HG02870 (cell line): ENCODE data around the gene CXCL16.

Experiments used
- ATAC-seq: cut with Tn5 transposase; IDR thresholded peaks from one replicate; pipeline ENCODE4 v1.9.1; 2021; ENCODE audit warnings: mild to moderate bottlenecking, moderate library complexity; ENCODE audit not compliant: unreplicated experiment

CXCL16 gene

DNA sequence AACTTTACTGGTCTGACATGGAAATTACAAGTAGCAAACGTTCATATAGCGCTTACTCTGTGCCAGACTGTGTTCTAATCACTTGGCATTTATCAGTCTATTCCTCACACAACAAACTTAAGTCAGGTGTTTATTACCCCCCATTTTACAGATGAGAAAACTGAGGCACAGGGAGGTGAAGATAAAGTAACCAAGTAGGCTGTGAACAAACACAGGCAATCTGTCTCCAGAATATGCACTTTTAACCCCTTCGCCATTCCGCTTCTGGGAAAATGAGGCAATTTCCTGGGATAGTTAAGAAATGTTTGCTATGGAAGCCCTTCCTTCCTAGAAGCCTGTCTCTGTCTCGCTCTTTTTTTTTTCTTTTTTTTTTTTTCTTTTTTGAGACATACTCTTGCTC is 12.2 kb upstream of the CXCL16 start:
- no peak for ATAC-seq

DNA sequence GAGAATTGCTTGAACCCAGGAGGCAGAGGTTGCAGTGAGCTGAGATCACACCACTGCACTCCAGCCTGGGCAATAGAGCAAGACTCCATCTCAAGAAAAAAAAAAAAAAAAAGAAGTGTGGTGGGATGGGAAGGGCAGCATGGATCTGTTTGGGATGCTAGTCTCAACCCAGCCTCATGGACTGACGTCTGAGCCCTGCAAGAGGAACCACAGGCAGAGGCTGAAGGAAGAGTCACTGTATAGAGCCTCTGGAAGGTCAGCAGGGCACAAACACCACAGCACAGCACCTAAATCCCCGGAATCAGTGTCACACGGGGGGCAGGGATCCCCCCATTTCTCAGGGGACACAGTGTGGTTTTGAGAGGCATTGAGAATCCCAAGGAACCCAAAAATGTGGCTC is 10.9 kb upstream of the CXCL16 start:
- ATAC-seq = no peak

DNA sequence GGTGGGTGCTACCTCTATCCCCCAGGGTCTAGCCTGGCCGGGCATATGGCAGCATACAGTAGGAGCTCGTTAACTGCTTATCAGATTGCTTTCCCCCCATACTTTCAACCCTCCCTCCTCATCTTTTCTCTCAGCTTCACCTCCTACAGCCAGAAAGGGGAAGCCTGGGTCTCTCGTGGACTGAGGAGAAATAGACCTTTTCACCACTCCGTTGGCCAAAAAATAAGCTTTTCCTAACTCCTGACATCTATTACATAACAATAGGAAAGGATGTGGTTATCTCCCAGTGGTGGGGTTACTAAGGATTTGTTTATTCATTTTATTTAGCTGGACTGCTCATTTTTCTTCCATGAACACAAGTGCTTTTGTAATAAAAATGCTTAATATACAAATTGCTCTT is 9.0 kb upstream of the CXCL16 start:
- ATAC-seq = no peak

- ATAC-seq = no peak
Measured at GRCh38 chr17:4747847-4748246, 8.1 kb upstream of the CXCL16 start.

GRCh38 chr17:4744999-4745969 is 5.6 kb upstream of the CXCL16 start:
- ATAC-seq = no peak

DNA sequence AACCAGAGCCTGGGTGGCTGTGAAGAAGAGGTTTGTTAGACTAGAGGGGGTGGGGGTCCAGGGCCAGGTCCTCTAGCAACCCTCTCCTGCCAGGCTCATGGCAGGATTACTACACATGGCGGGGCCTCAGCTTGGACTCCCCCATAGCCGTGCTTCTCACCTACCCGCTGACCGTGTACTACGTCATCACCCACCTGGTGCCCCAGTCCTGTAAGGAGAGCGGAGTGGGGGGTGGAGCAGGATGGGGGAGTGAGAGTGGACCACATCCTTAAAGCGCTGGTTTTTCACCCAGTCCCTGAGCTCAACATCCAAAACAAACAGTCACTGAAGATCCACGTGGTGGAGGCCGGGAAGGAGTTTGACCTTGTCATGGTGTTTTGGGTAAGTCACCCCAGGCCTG is 4.2 kb upstream of the CXCL16 start:
- ATAC-seq = no peak

GRCh38 chr17:4743216-4743615 is 3.5 kb upstream of the CXCL16 start:
- ATAC-seq = no peak

DNA sequence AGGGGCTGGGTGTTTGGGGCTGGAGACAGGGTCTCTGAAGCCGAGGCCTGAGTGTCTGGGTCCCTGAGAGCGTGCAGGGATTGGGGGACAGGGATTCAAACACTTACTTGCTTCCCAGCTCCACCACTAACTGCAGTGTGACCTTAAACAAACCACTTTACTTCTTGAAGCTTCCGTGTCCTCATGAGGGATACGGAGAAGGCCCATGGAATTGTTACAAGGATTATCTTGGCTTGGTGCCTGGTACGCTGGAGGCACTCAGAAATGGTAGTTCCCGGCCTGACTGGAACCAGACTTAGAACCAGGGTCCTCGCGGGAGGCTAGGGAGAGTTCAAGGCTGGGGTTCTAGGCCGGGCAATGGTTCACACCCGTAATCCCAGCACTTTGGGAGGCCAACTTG is 2.9 kb upstream of the CXCL16 start:
- no peak for ATAC-seq

DNA sequence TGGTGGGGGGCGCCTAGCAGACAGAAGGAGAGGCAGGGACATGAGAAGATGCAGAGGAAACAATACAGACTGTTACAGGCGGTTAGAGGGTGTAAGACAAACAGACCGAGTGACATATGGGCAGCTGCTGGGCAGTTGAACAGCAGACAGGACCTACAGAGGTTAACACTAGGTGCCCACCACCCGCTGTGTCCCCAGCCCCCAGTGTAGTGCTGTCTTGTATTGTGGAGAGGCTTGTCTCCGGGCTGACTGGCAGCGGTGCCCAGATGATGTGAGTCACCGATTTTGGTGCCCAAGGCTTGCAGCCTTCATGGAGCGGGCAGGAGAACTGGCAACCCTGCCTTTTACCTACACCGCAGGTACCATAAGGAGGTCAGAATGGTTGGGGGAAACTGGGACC is 2.4 kb upstream of the CXCL16 start:
- ATAC-seq = no peak

- no peak for ATAC-seq
Measured at GRCh38 chr17:4741544-4741943, 1.8 kb upstream of the CXCL16 start.

GRCh38 chr17:4740584-4740983 is 856 bp upstream of the CXCL16 start:
- ATAC-seq = no peak

- ATAC-seq = no peak
Measured at GRCh38 chr17:4740025-4740351, 260 bp upstream of the CXCL16 start.

DNA sequence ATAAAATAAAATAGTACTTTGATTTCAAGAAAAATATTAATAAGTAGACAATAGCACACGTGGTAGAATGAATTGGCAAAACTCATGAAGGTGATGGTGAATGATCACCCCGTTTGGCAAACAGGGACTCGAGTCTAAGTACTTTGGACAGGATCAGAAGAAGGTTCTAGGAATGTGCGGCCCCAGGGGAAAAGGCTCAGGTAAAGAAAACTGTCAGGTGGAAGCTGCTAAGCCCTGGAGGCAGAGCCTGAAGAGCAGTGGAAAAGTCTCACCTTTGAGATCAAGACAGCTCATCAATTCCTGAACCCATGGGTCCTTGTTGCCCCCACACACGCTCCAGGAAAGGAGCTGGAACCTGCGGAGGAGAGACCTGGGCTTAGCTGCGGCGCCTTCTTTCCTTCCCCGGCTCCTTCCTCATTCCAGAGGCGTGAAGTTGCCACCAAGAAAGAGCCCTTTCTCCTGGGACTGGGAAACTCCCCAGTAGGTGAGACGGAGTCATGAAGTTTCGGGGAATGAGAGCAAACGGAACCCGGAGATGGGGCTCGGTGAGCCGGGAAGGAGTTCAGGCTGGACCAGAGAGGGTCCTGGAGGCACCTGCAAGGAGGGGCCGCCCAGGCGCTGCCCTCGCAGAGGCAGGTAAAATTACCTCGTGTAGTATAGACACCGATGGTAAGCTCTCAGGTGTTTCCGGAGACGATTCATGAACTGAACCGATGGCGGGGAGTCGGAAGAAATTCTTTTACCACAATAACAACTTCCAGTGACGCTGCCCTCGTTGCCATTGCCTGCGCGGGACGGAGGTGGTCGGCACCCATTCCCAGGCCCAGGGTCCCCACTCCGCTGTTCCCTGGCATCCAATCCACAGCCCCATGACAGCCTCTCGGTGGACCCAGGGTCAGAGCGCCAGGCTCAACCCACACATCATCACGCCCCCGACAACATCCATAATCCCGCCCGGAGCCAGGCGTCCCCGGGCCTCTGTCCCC is 1.3 kb downstream of the CXCL16 start:
- no peak for ATAC-seq

GRCh38 chr17:4735876-4736651 is 3.7 kb downstream of the CXCL16 start:
- no peak for ATAC-seq

GRCh38 chr17:4734857-4735475 is 4.8 kb downstream of the CXCL16 start:
- no peak for ATAC-seq

- ATAC-seq = no peak
Measured at GRCh38 chr17:4733073-4733531, 6.6 kb downstream of the CXCL16 start.

GRCh38 chr17:4728124-4728523 is 11.6 kb downstream of the CXCL16 start:
- ATAC-seq = no peak

DNA sequence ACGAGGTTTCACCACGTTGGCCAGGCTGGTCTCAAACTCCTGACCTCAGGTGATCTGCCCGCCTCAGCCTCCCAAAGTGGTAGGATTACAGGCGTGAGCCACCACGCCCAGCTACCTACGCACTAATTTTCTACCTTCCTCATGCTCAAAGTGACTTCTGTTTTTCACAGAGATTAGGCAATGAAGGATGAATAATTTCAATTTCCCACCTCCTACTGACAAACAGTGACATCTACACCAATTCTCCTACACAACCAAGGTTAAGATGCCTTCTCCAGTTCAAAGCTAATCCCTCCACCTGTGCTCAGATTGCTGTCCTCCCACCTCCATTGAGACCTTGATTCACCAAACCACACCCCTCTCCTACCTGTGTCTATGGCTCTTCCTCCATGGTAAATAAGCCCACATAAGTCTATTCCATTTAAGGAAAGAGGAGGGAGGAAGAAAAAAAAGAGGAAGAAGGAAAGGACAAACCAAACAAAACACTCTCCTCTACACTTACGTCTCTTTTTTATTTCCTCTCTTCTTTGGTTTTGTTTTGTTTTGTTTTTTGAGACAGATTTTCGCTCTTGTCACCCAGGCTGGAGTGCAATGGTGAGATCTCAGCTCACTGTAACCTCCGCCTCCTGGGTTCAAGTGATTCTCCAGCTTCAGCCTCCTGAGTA is 13.9 kb downstream of the CXCL16 start:
- ATAC-seq = no peak

DNA sequence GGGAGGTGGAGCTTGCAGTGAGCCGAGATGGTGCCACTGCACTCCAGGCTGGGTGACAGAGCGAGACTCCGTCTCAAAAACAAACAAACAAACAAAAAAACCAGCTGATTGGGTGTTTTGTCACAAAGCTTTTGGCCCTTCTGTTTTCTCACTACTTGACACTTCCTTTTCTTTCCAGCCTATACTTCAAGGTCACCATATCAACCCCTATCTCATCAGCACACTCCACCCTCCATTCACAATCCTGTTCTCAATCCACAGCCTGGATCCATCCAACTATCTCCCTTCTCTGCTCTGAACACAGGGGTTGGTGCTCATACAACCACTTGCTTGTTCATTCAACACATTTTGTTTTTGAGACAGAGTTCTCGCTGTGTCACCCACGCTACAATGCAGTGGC is 15.1 kb downstream of the CXCL16 start:
- no peak for ATAC-seq

GRCh38 chr17:4722678-4723240 is 17.0 kb downstream of the CXCL16 start:
- no peak for ATAC-seq
